Osteoblast (primary cell): ENCODE data around the gene KCTD11. TPM values are rescaled to one million over a fixed set of nuclear protein-coding genes. Genes with fewer than 3 reads are reported as not detected.
A peak's percentile ranks its signal among the peaks of the same experiment; 100 is the strongest.

Experiments
- DNase-seq: peaks from one replicate; pipeline ENCODE4 v3.0.0; 2011; ENCODE audit warnings: low spot score, mixed read lengths; ENCODE audit not compliant: insufficient read length; ENCODE audit errors: missing footprints
- H2AFZ ChIP-seq: 2 replicates; pipeline ENCODE4 v1.6.0; 2011; ENCODE audit warnings: mild to moderate bottlenecking, low read length
- H3K27ac ChIP-seq: 2 replicates; pipeline ENCODE4 v1.5.1; 2011; ENCODE audit warnings: mild to moderate bottlenecking, low read depth, low read length, moderate library complexity
- H3K27me3 ChIP-seq: 2 replicates; pipeline ENCODE4 v1.6.0; 2012; ENCODE audit warnings: mild to moderate bottlenecking, control low read depth, inconsistent platforms, low read length, moderate library complexity; ENCODE audit not compliant: insufficient read depth
- H3K36me3 ChIP-seq: 2 replicates; pipeline ENCODE4 v1.5.1; 2011; ENCODE audit warnings: mild to moderate bottlenecking, low read length, control low read depth, moderate library complexity; ENCODE audit not compliant: insufficient read depth
- H3K4me1 ChIP-seq: 2 replicates; pipeline ENCODE4 v1.5.1; 2011; ENCODE audit warnings: mild to moderate bottlenecking, low read length, control low read depth, moderate library complexity; ENCODE audit not compliant: insufficient read depth
- H3K4me2 ChIP-seq: 2 replicates; pipeline ENCODE4 v1.6.0; 2011; ENCODE audit warnings: mild to moderate bottlenecking, low read length; ENCODE audit not compliant: insufficient read depth
- H3K4me3 ChIP-seq: fragments of 200-600 bp; sonication (generic); 3 replicates; pipeline ENCODE4 v1.5.1; 2012; ENCODE audit warnings: mild to moderate bottlenecking, low read length, inconsistent platforms; ENCODE audit not compliant: insufficient read depth
- H3K79me2 ChIP-seq: 2 replicates; pipeline ENCODE4 v1.6.0; 2012; ENCODE audit warnings: mild to moderate bottlenecking, low read length, control low read depth, inconsistent platforms; ENCODE audit not compliant: insufficient read depth
- H3K9me3 ChIP-seq: 2 replicates; pipeline ENCODE4 v1.5.1; 2011; ENCODE audit warnings: low read depth, low read length, control low read depth
- H4K20me1 ChIP-seq: 2 replicates; pipeline ENCODE4 v1.6.0; 2012; ENCODE audit warnings: mild to moderate bottlenecking, low read length, control low read depth; ENCODE audit not compliant: insufficient read depth
- CTCF ChIP-seq: IDR thresholded peaks from 2 replicates; pipeline ENCODE4 v1.5.1; 2011; ENCODE audit warnings: mild to moderate bottlenecking, low read depth, low read length, moderate library complexity; ENCODE audit errors: extremely low read depth
- total RNA-seq: library from RNA; depleted of rRNA; stranded (reverse); fragments of >200 nt; gene quantifications from 2 replicates; pipeline ENCODE4 v1.2.3, GENCODE V29; 2012

KCTD11 gene
- total RNA-seq, 1 donor = 11.9 TPM

GRCh38 chr17:7355053-7355452 lies 3.1 kb downstream of the KCTD11 start, which contains the start of gene TMEM95:
TSS of gene TMEM95 (plus strand) at chr17:7355156. CDS start at chr17:7355205, 49 bp downstream.
- H4K20me1 ChIP-seq = peaks cover 26% of the 10 kb centered on the region
- no peak for TF ChIP-seq CTCF

GRCh38 chr17:7355573-7355972 lies 3.6 kb downstream of the KCTD11 start:
- no peak overlapping the region for H3K4me2 ChIP-seq
- peaks cover 28% of the 10 kb centered on the region for H3K4me1 ChIP-seq
- no peak overlapping the region for H3K4me3 ChIP-seq
- H3K27ac ChIP-seq = no peak overlapping the region
- H3K36me3 ChIP-seq = no peaks in the 10 kb centered on the region
- peaks cover 39% of the 10 kb centered on the region for H3K79me2 ChIP-seq
- H4K20me1 ChIP-seq = peaks cover 26% of the 10 kb centered on the region
- TF ChIP-seq CTCF = no peak
- H3K27me3 ChIP-seq = no peaks in the 10 kb centered on the region
- DNase-seq = peak; percentile 22
- H2AFZ ChIP-seq = no peak overlapping the region
- no peaks in the 10 kb centered on the region for H3K9me3 ChIP-seq

More at GRCh38 chr17:7355053-7355452, 3.1 kb downstream of the KCTD11 start, which contains the start of gene TMEM95:
- H2AFZ ChIP-seq = no peak within 1 kb of the TSS
- no peaks in the 10 kb centered on the region for H3K27me3 ChIP-seq
- no peaks in the 10 kb centered on the region for H3K9me3 ChIP-seq
- peak within 1 kb of the TSS; percentile 46 for H3K27ac ChIP-seq
- H3K4me3 ChIP-seq = peak within 1 kb of the TSS; percentile 95
- H3K79me2 ChIP-seq = peaks cover 39% of the 10 kb centered on the region
- peaks cover 28% of the 10 kb centered on the region for H3K4me1 ChIP-seq
- H3K4me2 ChIP-seq = peak within 1 kb of the TSS; percentile 96
- H3K36me3 ChIP-seq = no peaks in the 10 kb centered on the region
- DNase-seq = peak; percentile 39

GRCh38 chr17:7356072-7356549 lies 4.1 kb downstream of the KCTD11 start:
- Histone ChIP-seq H3K36me3 (no peaks in the 10 kb centered on the region), H3K4me3 (no peak overlapping the region), H3K27ac (no peak overlapping the region), H3K27me3 (no peaks in the 10 kb centered on the region), H3K9me3 (no peaks in the 10 kb centered on the region), H2AFZ (no peak overlapping the region), H3K79me2 (peaks cover 35% of the 10 kb centered on the region), H3K4me1 (peaks cover 25% of the 10 kb centered on the region), H3K4me2 (no peak overlapping the region), H4K20me1 (peaks cover 26% of the 10 kb centered on the region)
- TF ChIP-seq CTCF = peak; percentile 74
- DNase-seq = peak; percentile 97

- no peak for TF ChIP-seq CTCF
- no peaks in the 10 kb centered on the region for H3K36me3 ChIP-seq
- no peaks in the 10 kb centered on the region for H3K9me3 ChIP-seq
- peaks cover 25% of the 10 kb centered on the region for H3K4me1 ChIP-seq
- no peak overlapping the region for H3K27ac ChIP-seq
- no peaks in the 10 kb centered on the region for H3K27me3 ChIP-seq
- peak; percentile 34 for DNase-seq
- H3K4me3 ChIP-seq = no peak overlapping the region
- no peak overlapping the region for H2AFZ ChIP-seq
- no peak overlapping the region for H3K4me2 ChIP-seq
- H3K79me2 ChIP-seq = peaks cover 32% of the 10 kb centered on the region
- peaks cover 26% of the 10 kb centered on the region for H4K20me1 ChIP-seq
Observed at GRCh38 chr17:7356756-7357155, 4.8 kb downstream of the KCTD11 start.
